Choroid plexus epithelial cell (primary cell): ENCODE data around the gene CHCHD1.

ENCODE experiments used
- DNase-seq: peaks from one replicate; pipeline ENCODE4 v3.0.0-alpha.2; 2010; ENCODE audit warnings: low read depth
- H3K4me3 ChIP-seq: 2 replicates; pipeline ENCODE4 v1.5.1; 2011; ENCODE audit warnings: low read depth, mild to moderate bottlenecking, control low read depth, low read length, moderate library complexity
- TF ChIP-seq, protein P1 (sequence below): conservative IDR thresholded peaks from 2 replicates; pipeline ENCODE4 v1.5.1; 2011; ENCODE audit warnings: low read depth, mild to moderate bottlenecking, control low read depth, inconsistent platforms, low read length, moderate library complexity

Gene CHCHD1

DNA sequence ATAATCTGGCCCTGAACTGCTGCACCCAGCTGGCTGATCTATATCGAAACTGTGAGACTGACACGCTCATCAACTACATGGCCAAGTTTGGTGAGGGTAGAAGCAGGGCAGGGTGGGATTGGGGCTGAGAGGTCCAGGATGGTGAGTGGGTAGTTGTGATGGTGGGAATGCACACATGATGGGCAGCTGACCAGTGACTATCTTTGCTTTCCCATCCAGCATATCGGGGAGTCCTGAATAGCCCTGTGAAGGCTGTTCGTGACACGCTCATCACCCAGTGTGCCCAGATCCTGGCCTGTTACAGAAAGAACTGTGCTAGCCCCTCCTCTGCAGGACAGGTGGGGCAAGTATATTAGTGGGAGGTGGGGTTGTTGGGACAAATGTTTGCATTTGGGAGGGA lies 12.5 kb upstream of the CHCHD1 start:
- TF ChIP-seq, protein P1, sequence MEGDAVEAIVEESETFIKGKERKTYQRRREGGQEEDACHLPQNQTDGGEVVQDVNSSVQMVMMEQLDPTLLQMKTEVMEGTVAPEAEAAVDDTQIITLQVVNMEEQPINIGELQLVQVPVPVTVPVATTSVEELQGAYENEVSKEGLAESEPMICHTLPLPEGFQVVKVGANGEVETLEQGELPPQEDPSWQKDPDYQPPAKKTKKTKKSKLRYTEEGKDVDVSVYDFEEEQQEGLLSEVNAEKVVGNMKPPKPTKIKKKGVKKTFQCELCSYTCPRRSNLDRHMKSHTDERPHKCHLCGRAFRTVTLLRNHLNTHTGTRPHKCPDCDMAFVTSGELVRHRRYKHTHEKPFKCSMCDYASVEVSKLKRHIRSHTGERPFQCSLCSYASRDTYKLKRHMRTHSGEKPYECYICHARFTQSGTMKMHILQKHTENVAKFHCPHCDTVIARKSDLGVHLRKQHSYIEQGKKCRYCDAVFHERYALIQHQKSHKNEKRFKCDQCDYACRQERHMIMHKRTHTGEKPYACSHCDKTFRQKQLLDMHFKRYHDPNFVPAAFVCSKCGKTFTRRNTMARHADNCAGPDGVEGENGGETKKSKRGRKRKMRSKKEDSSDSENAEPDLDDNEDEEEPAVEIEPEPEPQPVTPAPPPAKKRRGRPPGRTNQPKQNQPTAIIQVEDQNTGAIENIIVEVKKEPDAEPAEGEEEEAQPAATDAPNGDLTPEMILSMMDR = no peak
- no peak overlapping the region for H3K4me3 ChIP-seq

DNA sequence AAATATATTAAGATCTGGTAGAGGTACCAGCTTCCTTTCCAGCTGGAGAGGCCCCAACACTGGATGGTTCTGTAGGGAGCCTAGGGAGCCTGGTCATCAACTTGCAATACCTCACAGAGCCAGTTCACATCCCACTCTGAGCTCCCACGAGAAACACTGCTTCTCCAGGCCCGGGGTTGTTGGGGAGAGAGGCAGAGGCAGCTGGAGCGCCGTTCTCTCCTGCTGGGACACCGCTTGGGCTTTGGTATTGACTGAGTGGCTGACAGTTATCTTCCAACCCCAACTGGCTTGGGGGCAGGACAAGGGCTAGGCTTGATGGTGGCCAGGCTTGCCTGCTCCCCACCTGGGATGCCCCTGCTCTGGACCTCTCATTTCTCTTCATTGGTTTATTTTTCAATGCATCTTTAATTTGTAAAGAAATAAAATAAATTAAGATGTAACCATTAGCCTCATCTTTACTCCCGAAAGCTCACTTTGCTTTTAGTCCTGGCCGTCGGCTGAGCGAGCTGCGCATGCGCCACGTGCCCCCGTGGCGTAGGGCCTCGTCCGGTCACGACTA lies 10.0 kb upstream of the CHCHD1 start:
- H3K4me3 ChIP-seq = peak overlapping the region; percentile 87
- TF ChIP-seq, protein P1 = peak; percentile 8
- DNase-seq = peak; percentile 84

More for the DNA sequence above, 12.5 kb upstream of the CHCHD1 start:
- DNase-seq = no peak

DNA sequence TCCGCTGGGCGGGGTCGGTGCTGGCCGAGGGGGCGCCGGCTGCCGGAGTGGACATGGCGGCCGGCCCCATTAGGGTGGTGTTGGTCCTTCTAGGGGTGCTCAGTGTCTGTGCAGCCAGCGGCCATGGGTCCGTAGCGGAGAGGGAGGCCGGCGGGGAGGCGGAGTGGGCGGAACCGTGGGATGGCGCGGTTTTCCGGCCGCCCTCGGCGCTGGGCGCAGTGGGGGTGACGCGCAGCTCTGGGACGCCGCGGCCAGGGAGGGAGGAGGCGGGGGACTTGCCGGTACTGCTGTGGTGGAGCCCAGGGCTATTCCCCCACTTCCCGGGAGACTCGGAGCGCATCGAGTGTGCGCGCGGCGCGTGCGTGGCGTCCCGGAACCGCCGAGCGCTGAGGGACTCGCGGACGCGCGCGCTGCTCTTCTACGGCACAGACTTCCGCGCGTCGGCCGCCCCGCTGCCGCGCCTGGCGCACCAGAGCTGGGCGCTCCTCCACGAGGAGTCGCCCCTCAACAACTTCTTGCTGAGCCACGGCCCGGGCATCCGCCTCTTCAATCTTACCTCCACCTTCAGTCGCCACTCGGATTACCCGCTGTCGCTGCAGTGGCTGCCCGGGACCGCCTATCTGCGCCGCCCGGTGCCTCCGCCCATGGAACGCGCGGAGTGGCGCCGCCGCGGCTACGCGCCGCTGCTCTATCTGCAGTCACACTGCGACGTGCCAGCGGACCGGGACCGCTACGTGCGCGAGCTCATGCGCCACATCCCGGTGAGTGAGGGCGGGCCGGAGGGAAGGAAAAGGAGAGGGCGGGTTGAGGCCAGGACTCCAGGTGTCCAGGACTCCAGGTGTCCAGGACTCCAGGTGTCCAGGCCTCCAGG lies 9.3 kb upstream of the CHCHD1 start:
- DNase-seq = peak; percentile 83
- TF ChIP-seq, protein P1 = peak; percentile 7
- H3K4me3 ChIP-seq = peak overlapping the region; percentile 87

DNA sequence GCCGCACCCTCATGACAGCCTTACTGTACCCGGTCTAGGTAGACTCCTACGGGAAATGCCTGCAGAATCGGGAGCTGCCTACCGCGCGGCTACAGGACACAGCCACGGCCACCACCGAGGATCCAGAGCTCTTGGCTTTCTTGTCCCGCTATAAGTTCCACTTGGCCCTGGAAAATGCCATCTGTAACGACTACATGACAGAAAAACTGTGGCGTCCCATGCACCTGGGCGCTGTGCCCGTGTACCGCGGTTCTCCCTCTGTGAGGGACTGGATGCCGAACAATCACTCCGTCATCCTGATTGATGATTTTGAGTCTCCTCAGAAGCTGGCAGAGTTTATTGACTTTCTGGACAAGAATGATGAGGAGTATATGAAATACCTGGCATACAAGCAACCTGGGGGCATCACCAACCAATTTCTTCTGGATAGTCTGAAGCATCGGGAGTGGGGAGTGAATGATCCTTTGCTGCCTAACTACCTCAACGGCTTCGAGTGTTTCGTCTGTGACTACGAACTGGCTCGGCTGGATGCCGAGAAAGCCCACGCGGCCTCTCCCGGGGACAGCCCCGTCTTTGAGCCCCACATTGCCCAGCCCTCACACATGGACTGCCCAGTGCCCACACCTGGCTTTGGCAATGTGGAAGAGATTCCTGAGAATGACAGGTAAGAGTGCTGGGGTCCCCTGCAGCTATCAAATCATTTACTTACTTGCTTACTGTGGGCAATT lies 8.5 kb upstream of the CHCHD1 start:
- TF ChIP-seq, protein P1 = no peak
- DNase-seq = peak; percentile 12
- peak overlapping the region; percentile 87 for H3K4me3 ChIP-seq

DNA sequence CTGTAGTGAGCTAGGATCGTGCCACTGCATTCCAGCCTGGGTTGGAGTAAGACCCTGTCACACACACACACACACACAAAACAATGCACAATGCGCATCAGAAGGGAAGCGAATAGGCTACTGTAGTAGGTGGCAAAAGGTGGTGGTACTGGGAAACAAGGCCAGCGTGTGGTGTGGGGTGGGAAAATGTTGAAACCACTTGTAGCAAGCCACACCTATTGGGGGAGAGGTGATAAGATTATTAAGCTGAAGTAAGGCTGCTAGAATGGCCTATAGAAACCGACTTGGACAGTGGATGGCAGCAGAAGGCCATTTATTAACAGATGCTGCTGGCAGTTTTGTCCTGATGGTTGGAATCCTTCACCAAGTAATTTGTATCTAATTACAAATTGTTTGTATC lies 7.2 kb upstream of the CHCHD1 start:
- TF ChIP-seq, protein P1 = no peak
- peak; percentile 52 for DNase-seq
- H3K4me3 ChIP-seq = peak overlapping the region; percentile 19

DNA sequence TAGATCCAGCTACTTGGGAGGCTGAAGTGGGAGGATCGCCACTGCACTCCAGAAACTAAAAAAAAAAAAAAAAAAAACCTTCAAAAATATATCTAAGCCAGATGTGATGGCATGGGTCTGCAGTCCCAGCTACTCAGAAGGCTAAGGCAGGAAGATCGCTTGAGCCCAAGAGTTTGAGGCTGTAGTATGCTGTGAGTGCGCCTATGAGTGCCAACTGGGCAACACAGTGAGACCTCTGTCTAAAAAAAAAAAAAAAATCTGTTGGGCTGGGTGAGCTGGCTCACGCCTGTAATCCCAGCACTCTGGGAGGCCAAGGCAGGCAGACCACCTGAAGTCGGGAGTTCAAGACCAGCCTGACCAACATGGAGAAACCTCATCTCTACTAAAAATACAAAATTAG lies 2.8 kb upstream of the CHCHD1 start:
- DNase-seq = no peak
- TF ChIP-seq, protein P1 = no peak
- H3K4me3 ChIP-seq = no peak overlapping the region
